Activated T-cell treated with anti-CD3 and anti-CD28 coated beads, Interleukin-2, amount 50 U/mL, for 72 hours (primary cell): Measurements from ENCODE around the gene HDAC8. TPM values are rescaled to one million over a fixed set of nuclear protein-coding genes. Genes with fewer than 3 reads are reported as not detected.
"Not testable (repeated sequence)": the region's sequence is repeated elsewhere in the genome, so short reads cannot be mapped to it uniquely, and the experiment has no call there.

ENCODE experiments used
- ATAC-seq, 2 donors: fragments of 150-1000 bp; cut with Tn5 transposase; replicated peaks in 1 of 2; 2 replicates each; pipeline ENCODE4 v1.10.0; 2021; ENCODE audit warnings: moderate library complexity in 2 of 2, mild to moderate bottlenecking in 1 of 2
- DNase-seq, 2 donors: peaks; one replicate each; pipeline ENCODE4 v3.0.0; 2021 to 2022; ENCODE audit warnings: mixed read lengths in 1 of 2
- H3K27ac Mint-ChIP-seq: one replicate; pipeline ENCODE4 v1.8.0; 2022; ENCODE audit warnings: mild to moderate bottlenecking, moderate library complexity, mixed read lengths
- H3K27me3 Mint-ChIP-seq: one replicate; pipeline ENCODE4 v1.8.0; 2022; ENCODE audit warnings: low read depth, mixed read lengths
- H3K36me3 Mint-ChIP-seq, 2 donors: one replicate each; pipeline ENCODE4 v1.8.0; 2022; ENCODE audit warnings: mixed read lengths in 2 of 2, mild to moderate bottlenecking in 1 of 2; ENCODE audit not compliant: insufficient read depth in 2 of 2
- H3K4me1 Mint-ChIP-seq: one replicate; pipeline ENCODE4 v1.8.0; 2022; ENCODE audit warnings: low read depth, mixed read lengths
- H3K4me3 Mint-ChIP-seq, 2 donors: one replicate each; pipeline ENCODE4 v1.8.0; 2022; ENCODE audit warnings: mild to moderate bottlenecking in 2 of 2, mixed read lengths in 2 of 2, moderate library complexity in 2 of 2
- H3K9me3 Mint-ChIP-seq, 2 donors: one replicate each; pipeline ENCODE4 v1.8.0; 2022; ENCODE audit warnings: mixed read lengths in 2 of 2
- total RNA-seq, 2 donors: library from RNA; stranded (reverse); gene quantifications; one replicate each; pipeline ENCODE4 v1.2.3, GENCODE V29; 2022

The HDAC8 gene
- total RNA-seq, 2 donors from 2014 or later = 23.5 to 24.3 TPM

DNA sequence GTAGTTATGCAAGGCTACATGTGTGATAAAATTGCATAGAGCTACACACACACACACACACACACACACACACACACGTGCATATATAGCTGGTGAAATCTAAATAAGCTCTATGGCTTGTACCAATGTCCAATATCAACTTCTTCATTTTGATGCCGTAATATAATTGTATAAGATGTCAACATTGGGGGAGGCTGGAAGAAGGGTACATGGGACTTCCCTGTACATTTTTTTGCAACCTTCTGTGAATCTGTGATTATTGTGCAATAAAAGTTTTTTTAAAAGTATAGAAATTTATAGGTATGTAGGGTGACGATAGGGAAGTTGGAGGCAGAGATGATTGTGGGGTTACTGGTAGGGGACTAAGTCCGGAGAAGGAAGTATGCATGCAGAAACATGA lies 105.5 kb downstream of the HDAC8 start:
- Mint-ChIP-seq H3K36me3 (peaks cover 0 to 2% of the 10 kb centered on the region in 2 donors), H3K27ac (no peak overlapping the region), H3K4me1 (no peaks in the 10 kb centered on the region), H3K9me3 (no peaks in the 10 kb centered on the region), H3K4me3 (no peak overlapping the region), H3K27me3 (peaks cover 15% of the 10 kb centered on the region)
- no peak for DNase-seq
- ATAC-seq = no peak

DNA sequence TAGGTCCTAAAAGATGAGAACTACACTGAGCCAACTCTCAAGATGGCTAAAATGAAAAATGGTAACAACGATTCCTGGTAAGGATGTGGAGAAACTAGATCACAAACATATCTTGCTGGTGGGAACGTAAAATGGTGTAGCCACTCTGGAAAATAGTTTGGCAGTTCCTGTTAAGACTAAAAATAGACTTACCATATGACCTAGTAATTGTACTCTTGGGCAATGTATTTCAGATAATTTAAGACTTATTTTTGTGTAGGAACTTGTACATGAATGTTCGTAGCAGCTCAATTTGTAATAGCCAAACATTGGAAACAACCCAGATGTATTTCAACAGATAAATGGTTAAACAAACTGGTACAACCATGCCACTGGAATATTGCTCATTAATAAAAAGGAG lies 106.2 kb downstream of the HDAC8 start:
- Mint-ChIP-seq H3K27me3 (peaks cover 21% of the 10 kb centered on the region), H3K27ac (no peak overlapping the region), H3K4me1 (no peaks in the 10 kb centered on the region), H3K4me3 (no peak overlapping the region), H3K36me3 (peaks cover 3% of the 10 kb centered on the region in 2 donors), H3K9me3 (no peaks in the 10 kb centered on the region)
- DNase-seq = no peak
- no peak for ATAC-seq

DNA sequence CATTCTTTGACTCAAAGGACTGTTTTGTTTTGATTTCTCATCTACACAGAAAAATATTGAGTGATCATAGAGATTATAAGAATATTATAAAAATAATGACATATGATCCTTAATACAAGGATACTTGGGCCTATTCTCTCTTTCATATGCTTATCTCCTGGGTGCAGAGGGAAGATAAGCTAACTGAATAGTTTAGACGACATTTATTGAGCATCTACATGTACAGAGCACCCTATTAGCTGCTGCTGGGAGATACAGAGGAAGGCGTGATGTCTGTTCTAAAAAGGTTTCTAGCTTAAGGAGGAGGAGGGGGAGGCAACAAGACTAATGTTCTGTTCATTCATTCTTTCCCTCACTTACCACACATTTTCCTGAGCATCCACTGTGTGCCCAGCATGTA lies 106.8 kb downstream of the HDAC8 start:
- DNase-seq (no peak), ATAC-seq (no peak)
- Mint-ChIP-seq H3K27ac (no peak overlapping the region), H3K36me3 (peaks cover 3% of the 10 kb centered on the region in 2 donors), H3K4me3 (no peak overlapping the region), H3K4me1 (no peaks in the 10 kb centered on the region), H3K9me3 (no peaks in the 10 kb centered on the region), H3K27me3 (peaks cover 21% of the 10 kb centered on the region)

DNA sequence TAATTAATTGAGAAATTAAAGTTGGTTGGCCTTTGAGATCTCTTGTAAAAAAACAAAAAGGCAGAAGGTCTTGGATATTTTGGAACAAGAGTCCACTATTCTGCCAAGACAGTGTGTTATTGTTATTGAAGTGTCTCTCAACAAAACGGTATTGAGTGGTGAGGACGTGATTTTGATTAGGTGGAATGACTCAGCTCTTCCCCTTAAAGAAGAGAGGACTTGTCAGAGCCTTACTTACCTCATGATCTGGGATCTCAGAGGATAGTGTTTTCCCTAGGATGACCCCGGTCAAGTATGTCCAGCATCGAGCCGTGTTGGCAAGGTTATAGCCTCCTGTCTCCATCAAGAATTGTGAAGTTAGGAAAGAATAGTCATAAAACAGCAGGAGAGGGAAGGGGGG lies 110.9 kb downstream of the HDAC8 start:
- H3K9me3 Mint-ChIP-seq = no peaks in the 10 kb centered on the region
- no peak for DNase-seq
- peaks cover 2 to 3% of the 10 kb centered on the region in 2 donors for H3K36me3 Mint-ChIP-seq
- H3K27ac Mint-ChIP-seq = no peak overlapping the region
- H3K27me3 Mint-ChIP-seq = peaks cover 8% of the 10 kb centered on the region
- H3K4me3 Mint-ChIP-seq = no peak overlapping the region
- no peak for ATAC-seq
- no peaks in the 10 kb centered on the region for H3K4me1 Mint-ChIP-seq

DNA sequence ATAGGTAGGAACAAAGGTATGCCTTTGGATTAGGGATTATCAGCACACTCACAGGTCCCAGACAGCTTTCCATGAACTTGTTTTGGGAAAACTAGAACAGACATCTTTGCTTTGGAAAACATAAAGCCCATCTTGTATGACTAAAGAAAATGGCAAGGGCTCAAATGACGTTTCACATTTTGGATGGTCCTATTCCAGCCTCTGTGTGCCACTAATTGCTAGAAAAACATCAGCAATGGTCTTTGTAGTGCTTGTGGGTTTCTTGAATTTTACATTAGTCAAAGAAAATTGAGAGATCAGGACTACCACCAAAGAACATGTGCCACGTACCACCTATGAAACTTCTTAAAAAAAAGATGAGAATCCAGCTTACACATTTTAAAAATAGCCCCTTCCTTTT lies 111.4 kb downstream of the HDAC8 start:
- H3K4me1 Mint-ChIP-seq = no peaks in the 10 kb centered on the region
- no peaks in the 10 kb centered on the region for H3K9me3 Mint-ChIP-seq
- peaks cover 8% of the 10 kb centered on the region for H3K27me3 Mint-ChIP-seq
- H3K36me3 Mint-ChIP-seq = peaks cover 2 to 3% of the 10 kb centered on the region in 2 donors
- no peak overlapping the region for H3K27ac Mint-ChIP-seq
- H3K4me3 Mint-ChIP-seq = no peak overlapping the region
- no peak for DNase-seq
- ATAC-seq = no peak

DNA sequence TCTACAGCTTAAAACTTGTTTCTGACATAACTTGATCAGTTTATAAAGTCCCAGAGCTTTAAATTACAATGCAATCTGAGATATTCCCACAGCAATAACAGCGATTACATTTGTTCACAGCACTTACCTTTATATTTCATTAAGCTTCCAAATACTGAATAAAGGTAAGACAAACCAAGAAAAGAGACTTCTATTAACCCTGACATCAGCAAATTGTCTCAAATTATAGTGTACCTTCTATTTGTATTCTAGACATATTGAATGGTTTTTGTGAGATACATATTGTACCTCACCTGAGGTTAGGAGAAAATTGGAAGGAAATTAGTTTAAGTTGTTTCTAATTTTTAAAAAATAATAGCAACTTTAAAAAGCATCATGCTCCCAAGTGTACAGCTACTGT lies 111.9 kb downstream of the HDAC8 start:
- Mint-ChIP-seq H3K9me3 (no peaks in the 10 kb centered on the region), H3K27me3 (peaks cover 8% of the 10 kb centered on the region), H3K4me1 (no peaks in the 10 kb centered on the region), H3K4me3 (no peak overlapping the region), H3K27ac (no peak overlapping the region), H3K36me3 (peaks cover 2 to 3% of the 10 kb centered on the region in 2 donors)
- DNase-seq (no peak), ATAC-seq (no peak)

DNA sequence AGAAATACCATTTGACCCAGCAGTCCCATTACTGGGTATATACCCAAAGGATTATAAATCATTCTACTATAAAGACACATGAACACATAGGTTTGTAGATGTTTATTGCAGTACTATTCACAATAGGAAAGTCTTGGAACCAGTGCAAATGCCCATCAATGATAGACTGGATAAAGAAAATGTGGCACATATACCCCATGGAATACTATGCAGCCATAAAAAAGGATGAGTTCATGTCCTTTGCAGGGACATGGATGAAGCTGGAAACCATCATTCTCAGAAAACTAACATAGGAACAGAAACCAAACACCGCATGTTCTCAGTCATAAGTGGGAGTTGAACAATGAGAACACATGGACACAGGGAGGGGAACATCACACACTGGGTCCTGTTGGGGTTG lies 123.6 kb downstream of the HDAC8 start:
- H3K36me3 Mint-ChIP-seq = peaks cover 8 to 13% of the 10 kb centered on the region in 2 donors
- not testable (repeated sequence) for DNase-seq, ATAC-seq, H3K27ac Mint-ChIP-seq, H3K9me3 Mint-ChIP-seq, H3K4me1 Mint-ChIP-seq, H3K4me3 Mint-ChIP-seq
- peaks cover 10% of the 10 kb centered on the region for H3K27me3 Mint-ChIP-seq

DNA sequence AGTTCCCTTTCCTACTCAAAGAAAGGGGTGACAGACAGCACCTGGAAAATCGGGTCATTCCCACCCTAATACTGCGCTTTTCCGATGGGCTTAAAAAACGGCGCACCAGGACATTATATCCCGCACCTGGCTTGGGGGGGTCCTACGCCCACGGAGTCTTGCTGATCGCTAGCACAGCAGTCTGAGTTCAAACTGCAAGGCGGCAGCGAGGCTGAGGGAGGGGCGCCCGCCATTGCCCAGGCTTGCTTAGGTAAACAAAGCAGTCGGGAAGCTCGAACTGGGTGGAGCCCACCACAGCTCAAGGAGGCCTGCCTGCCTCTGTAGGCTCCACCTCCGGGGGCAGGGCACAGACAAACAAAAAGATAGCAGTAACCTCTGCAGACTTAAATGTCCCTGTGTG lies 131.9 kb downstream of the HDAC8 start:
- DNase-seq, H3K4me3 Mint-ChIP-seq, H3K4me1 Mint-ChIP-seq, ATAC-seq, H3K27ac Mint-ChIP-seq: not testable (repeated sequence)
- peaks cover 21 to 29% of the 10 kb centered on the region in 2 donors for H3K36me3 Mint-ChIP-seq
- peaks cover 13% of the 10 kb centered on the region for H3K27me3 Mint-ChIP-seq
- peaks cover 12 to 13% of the 10 kb centered on the region in 2 donors for H3K9me3 Mint-ChIP-seq

DNA sequence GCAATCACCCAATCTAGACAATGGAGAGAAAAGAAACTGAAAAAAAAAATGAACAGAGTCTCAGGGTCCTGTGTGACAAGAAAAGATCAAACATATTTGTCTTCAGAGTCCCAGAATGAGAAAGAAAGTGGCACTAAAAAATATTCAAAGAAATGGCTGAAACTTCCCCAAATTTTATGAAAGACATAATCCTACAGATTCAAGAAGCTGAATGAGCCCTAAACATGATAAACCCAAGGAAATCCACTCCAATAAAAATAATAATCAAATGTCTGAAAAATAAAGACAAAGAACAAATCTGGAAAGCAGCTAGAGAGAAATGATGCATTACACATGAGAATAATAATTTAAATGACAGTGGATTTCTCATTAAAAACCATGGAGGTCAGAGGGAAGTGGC lies 136.6 kb downstream of the HDAC8 start:
- ATAC-seq = no peak
- peaks cover 25% of the 10 kb centered on the region for H3K27me3 Mint-ChIP-seq
- peaks cover 14 to 15% of the 10 kb centered on the region in 2 donors for H3K9me3 Mint-ChIP-seq
- peak overlapping the region; percentile 60 for H3K27ac Mint-ChIP-seq
- H3K36me3 Mint-ChIP-seq = peaks cover 28 to 33% of the 10 kb centered on the region in 2 donors
- no peak for DNase-seq
- no peak overlapping the region for H3K4me3 Mint-ChIP-seq
- no peaks in the 10 kb centered on the region for H3K4me1 Mint-ChIP-seq

DNA sequence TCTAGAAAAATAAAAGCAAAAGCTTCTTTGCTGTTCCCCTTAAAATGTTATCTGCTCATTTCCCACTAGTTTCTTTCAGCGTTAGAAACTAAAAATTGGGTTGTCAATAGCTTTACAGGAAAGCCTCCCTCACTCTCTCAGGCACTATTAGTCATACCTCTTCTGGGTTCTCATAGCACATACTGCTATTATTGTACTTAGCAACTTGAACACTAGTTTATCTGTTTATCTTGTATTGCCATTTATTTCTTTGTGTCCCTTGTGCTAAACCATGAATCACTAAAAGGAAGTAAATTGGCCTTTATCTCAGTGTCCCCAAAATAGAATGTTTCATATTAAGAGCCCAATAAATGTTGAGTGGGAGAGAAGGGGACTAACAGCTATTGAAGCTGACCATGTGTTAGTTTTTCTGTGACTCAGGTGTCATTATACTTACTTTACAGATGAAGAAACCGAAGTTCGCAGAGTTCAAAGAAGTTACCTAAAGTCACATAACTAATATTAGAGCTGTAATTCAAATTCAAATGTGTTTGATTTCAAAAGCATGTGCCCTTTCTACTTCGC lies 142.2 kb downstream of the HDAC8 start:
- Mint-ChIP-seq H3K36me3 (peaks cover 7 to 23% of the 10 kb centered on the region in 2 donors), H3K4me1 (no peaks in the 10 kb centered on the region), H3K9me3 (peaks cover 2 to 3% of the 10 kb centered on the region in 2 donors), H3K27ac (peak overlapping the region; percentile 54), H3K4me3 (no peak overlapping the region), H3K27me3 (peaks cover 11% of the 10 kb centered on the region)
- ATAC-seq = no peak
- DNase-seq = no peak

DNA sequence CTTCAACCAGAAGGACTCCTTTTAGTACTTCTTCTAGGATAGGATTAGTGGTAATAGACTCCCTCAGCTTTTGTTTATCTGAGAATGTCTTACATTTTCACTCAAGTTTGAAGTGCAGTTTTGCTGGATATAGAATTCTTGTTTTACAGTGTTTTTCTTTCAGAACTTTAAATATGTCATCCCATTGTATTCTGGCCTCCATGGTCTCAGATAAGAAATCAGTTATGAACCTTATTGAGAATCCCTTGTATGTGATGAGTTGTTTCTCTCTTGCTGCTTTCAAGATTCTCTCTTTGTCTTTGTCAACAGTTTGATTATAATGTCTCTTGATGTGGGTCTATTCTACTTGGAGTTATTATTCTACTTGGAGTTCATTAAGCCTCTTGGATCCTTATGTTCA lies 150.8 kb downstream of the HDAC8 start:
- H3K9me3 Mint-ChIP-seq = peaks cover 9 to 10% of the 10 kb centered on the region in 2 donors
- H3K4me3 Mint-ChIP-seq = no peak overlapping the region

DNA sequence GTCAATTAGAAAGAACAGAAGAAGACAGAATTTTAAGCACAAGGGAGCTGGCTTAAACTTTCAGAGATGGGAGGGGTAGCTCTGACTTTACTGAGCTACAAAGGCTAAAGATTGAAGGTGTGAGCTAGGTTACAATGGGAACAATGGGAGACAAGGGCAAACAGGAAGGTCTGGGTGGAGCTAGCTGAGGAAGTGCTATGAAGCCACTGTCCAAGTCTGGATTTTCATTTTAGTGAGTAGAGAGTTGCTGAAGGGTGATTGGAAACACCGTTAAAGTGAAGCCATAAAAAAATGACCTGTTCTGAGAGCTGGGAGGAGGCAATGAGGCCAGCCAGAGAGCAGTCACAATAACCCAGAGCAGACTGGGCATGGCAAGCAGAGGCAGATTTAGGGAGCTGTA lies 162.7 kb downstream of the HDAC8 start:
- Mint-ChIP-seq H3K4me1 (no peaks in the 10 kb centered on the region), H3K4me3 (no peak overlapping the region), H3K27me3 (peaks cover 29% of the 10 kb centered on the region), H3K9me3 (peaks cover 0 to 2% of the 10 kb centered on the region in 2 donors), H3K27ac (no peak overlapping the region), H3K36me3 (peaks cover 2 to 7% of the 10 kb centered on the region in 2 donors)
- DNase-seq (no peak), ATAC-seq (no peak)

More for the DNA sequence above, 150.8 kb downstream of the HDAC8 start:
- no peak for ATAC-seq
- H3K36me3 Mint-ChIP-seq = peaks cover 12 to 16% of the 10 kb centered on the region in 2 donors
- H3K4me1 Mint-ChIP-seq = no peaks in the 10 kb centered on the region
- H3K27ac Mint-ChIP-seq = no peak overlapping the region
- H3K27me3 Mint-ChIP-seq = peaks cover 8% of the 10 kb centered on the region
- DNase-seq = no peak

DNA sequence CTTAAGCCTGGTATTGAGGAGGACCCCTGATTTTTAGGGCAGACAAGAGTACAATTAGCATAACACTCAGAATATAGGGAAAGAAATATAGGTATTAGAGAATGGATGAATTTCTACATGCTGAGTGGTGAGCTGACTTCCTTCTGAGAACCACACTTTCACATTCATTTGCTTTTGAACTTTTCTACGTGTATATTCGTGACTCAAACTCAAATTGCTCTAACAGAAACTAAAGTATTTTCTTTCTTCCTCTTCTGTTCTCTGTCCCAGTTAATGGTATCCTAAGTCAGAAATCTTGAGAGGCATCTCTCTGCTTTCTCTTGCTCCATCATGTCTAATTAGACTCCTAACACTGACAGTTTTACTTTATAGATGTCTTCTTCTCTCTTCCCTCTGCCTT lies 163.8 kb downstream of the HDAC8 start:
- no peaks in the 10 kb centered on the region for H3K4me1 Mint-ChIP-seq
- ATAC-seq = no peak
- DNase-seq = no peak
- peaks cover 0 to 2% of the 10 kb centered on the region in 2 donors for H3K9me3 Mint-ChIP-seq
- H3K27me3 Mint-ChIP-seq = peaks cover 22% of the 10 kb centered on the region
- H3K36me3 Mint-ChIP-seq = peaks cover 3 to 7% of the 10 kb centered on the region in 2 donors
- H3K27ac Mint-ChIP-seq = no peak overlapping the region
- no peak overlapping the region for H3K4me3 Mint-ChIP-seq

DNA sequence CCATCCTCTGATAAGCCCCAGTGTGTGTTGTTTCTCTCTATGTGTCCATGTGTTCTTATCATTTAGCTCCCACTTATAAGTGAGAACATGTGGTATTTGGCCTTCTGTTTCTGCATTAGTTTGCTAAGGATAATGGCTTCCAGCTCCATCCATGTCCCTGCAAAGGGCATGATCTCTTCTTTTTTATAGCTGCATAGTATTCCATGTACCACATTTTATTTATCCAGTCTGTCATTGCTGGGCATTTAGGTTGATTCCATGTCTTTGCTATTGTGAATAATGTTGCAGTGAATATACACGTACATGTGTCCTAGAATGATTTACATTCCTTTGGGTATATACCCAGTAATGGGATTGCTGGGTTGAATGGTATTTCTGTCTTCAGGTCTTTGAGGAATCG lies 167.5 kb downstream of the HDAC8 start:
- H3K27ac Mint-ChIP-seq, ATAC-seq, H3K36me3 Mint-ChIP-seq, H3K9me3 Mint-ChIP-seq, DNase-seq, H3K4me1 Mint-ChIP-seq, H3K4me3 Mint-ChIP-seq: not testable (repeated sequence)
- H3K27me3 Mint-ChIP-seq = peaks cover 22% of the 10 kb centered on the region
